ENCODE results near the gene CLASRP. TPM values are rescaled to one million over a fixed set of nuclear protein-coding genes. Genes with fewer than 3 reads are reported as not detected.
"Not testable (repeated sequence)": the region's sequence is repeated elsewhere in the genome, so short reads cannot be mapped to it uniquely, and the experiment has no call there.

CLASRP gene
- total and polyA plus RNA-seq, 2 of the 8 experiments (the other 6 are each of a cell fraction or from before 2014, with no cell fraction given), result 22.3 to 71.7 TPM

DNA sequence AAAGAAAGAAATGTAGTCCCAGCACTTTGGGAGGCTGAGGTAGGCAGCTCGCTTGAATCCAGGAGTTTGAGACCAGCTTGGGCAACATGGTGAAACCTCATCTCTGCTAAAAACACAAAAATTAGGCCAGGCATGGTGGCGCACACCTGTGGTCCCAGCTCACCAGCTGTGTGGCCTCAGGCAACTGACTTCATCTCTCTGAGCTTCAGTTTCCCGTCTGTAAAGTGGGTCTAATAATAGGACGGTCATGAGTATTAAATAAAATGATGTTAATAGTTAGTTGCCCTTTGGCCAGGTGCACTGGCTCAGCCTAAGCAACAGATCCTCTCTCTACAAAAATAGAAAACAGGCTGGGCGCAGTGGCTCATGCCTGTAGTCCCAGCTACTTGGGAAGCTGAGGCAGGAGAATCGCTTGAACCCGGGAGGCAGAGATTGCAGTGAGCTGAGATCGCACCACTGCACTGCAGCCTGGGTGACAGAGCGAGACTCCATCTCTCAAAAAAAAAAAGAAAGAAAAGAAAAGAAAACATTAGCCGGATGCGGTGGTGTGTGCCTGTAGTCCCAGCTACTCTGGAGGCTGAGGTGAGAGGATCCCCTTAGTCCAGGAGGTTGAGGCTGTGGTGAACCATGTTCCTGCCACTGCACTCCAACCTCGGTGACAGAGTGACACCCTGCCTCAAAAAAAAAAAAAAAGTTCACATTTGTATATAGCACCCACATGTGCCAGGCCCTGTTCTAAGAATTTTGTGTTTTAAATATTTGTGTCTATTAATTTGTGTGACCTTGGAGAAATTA lies 39.5 kb upstream of the CLASRP start:
- CTCF ChIA-PET (ENCODE audit: partially characterized antibody), result interaction anchor here (0.6 to 4.8 kb wide), 4 partner anchors 10 to 95 kb away, joined by 3 to 17 read pairs (median 4); no protein-coding TSS in a partner anchor
- H3K4ac ChIP-seq (replicated peaks; ENCODE audit: insufficient read length, low read depth, low read length); H4K20me1 ChIP-seq (replicated peaks in 1 of 2; ENCODE audit: control insufficient read depth in 1 of 2, insufficient read depth in 2 of 2, low read length in 2 of 2); H3K23ac ChIP-seq (ENCODE audit: insufficient read length); FAIRE-seq; H3K79me1 ChIP-seq (ENCODE audit: low read depth, low read length); H3K27ac ChIP-seq (ENCODE audit: low read depth, low read length); H3K4me3 ChIP-seq (ENCODE audit: extremely low read depth in 1 of 4, insufficient read depth in 2 of 4, low read depth in 3 of 4, low read length in 4 of 4); H3K4me1 ChIP-seq (replicated peaks in 1 of 4; ENCODE audit: control insufficient read depth in 3 of 4, insufficient read depth in 4 of 4, low read length in 3 of 4); H3K4me2 ChIP-seq (ENCODE audit: insufficient read depth in 1 of 2, low read depth in 2 of 2, low read length in 2 of 2); H4K91ac ChIP-seq (replicated peaks; ENCODE audit: insufficient read length, low read length); H3K79me2 ChIP-seq (ENCODE audit: control insufficient read depth in 1 of 2, insufficient read depth in 2 of 2, low read length in 2 of 2); H2BK12ac ChIP-seq (ENCODE audit: low read depth, low read length); H3K14ac ChIP-seq (ENCODE audit: insufficient read length); H2BK15ac ChIP-seq (ENCODE audit: low read length); H2BK5ac ChIP-seq (ENCODE audit: low read depth, low read length); H2BK20ac ChIP-seq (ENCODE audit: low read length); H3K36me3 ChIP-seq (ENCODE audit: control insufficient read depth in 2 of 4, insufficient read depth in 4 of 4, low read length in 3 of 4); H3K9me3 ChIP-seq (ENCODE audit: insufficient read depth in 2 of 2, low read depth in 1 of 2, low read length in 1 of 2); H3K27me3 ChIP-seq (replicated peaks in 1 of 4; ENCODE audit: control insufficient read depth in 3 of 4, extremely low read depth in 1 of 4, insufficient read depth in 3 of 4, low read length in 3 of 4); H3K18ac ChIP-seq (ENCODE audit: extremely low read depth, low read length); DNase-seq (ENCODE audit: low read depth in 1 of 2, low spot score in 2 of 2); H2BK120ac ChIP-seq (replicated peaks; ENCODE audit: low read depth, low read length); H3K23me2 ChIP-seq (ENCODE audit: low read depth, low read length); H2AFZ ChIP-seq (ENCODE audit: low read length); H3K9ac ChIP-seq (replicated peaks in 1 of 4; ENCODE audit: extremely low read depth in 1 of 4, low read depth in 3 of 4, low read length in 3 of 4); H2AK5ac ChIP-seq (ENCODE audit: low read depth, low read length); H4K8ac ChIP-seq (ENCODE audit: extremely low read depth, insufficient read depth, low read length); H3K56ac ChIP-seq (replicated peaks; ENCODE audit: insufficient read length, low read depth, low read length); H4K5ac ChIP-seq (ENCODE audit: insufficient read length, low read depth, low read length): not testable (repeated sequence)
- WGBS, 2 experiments (ENCODE audit: extremely low coverage in 1 of 2, insufficient coverage in 1 of 2, insufficient read length in 1 of 2, insufficient replicate concordance in 2 of 2, low coverage in 1 of 2, low lambda C conversion rate in 2 of 2, missing lambda C conversion rate in 1 of 2), result 85% methylated on average over 11 of the region's 12 CpGs; no CpG with 5 or more reads in 1 of the 2 experiments
- POLR2A ChIA-PET (ENCODE audit: partially characterized antibody), result interaction anchor here (1.2 to 1.8 kb wide), 2 partner anchors 80 to 178 kb away, joined by 3 to 6 read pairs; partner anchors contain the start of genes GEMIN7 and TRAPPC6A

All from H1 (cell line).